Duodenal mucosa (tissue), 2 donors: ENCODE data around the gene LRMDA.
"Not testable (repeated sequence)": the region's sequence is repeated elsewhere in the genome, so short reads cannot be mapped to it uniquely, and the experiment has no call there.

Experiments
- H3K27ac ChIP-seq: one replicate; pipeline ENCODE4 v1.7.0; 2013; ENCODE audit warnings: low read depth, low read length
- H3K27me3 ChIP-seq, 2 donors: one replicate each; pipeline ENCODE4 v1.7.0; 2013; ENCODE audit warnings: low read length in 2 of 2, control low read depth in 1 of 2; ENCODE audit not compliant: insufficient read depth in 2 of 2, control insufficient read depth in 1 of 2
- H3K36me3 ChIP-seq, 2 donors: one replicate each; pipeline ENCODE4 v1.7.0; 2013; ENCODE audit warnings: low read length in 2 of 2, control low read depth in 1 of 2; ENCODE audit not compliant: insufficient read depth in 2 of 2, control insufficient read depth in 1 of 2
- H3K4me1 ChIP-seq, 2 donors: one replicate each; pipeline ENCODE4 v1.7.0; 2013; ENCODE audit warnings: low read length in 2 of 2, control low read depth in 1 of 2; ENCODE audit not compliant: insufficient read depth in 2 of 2, control insufficient read depth in 1 of 2
- H3K4me3 ChIP-seq, 2 donors: one replicate each; pipeline ENCODE4 v1.7.0; 2013; ENCODE audit warnings: low read length in 2 of 2, low read depth in 1 of 2
- H3K9ac ChIP-seq, 2 donors: one replicate each; pipeline ENCODE4 v1.7.0; 2013; ENCODE audit warnings: low read length in 2 of 2, low read depth in 1 of 2
- H3K9me3 ChIP-seq, 2 donors: one replicate each; pipeline ENCODE4 v1.7.0; 2013; ENCODE audit warnings: low read length in 2 of 2, control low read depth in 1 of 2; ENCODE audit not compliant: control insufficient read depth in 1 of 2

LRMDA gene

GRCh38 chr10:75761289-75761688 is 329.9 kb downstream of the LRMDA start:
- Histone ChIP-seq H3K9ac (no peak overlapping the region), H3K4me1 (no peaks in the 10 kb centered on the region), H3K27ac (no peak overlapping the region), H3K36me3 (no peaks in the 10 kb centered on the region), H3K27me3 (no peaks in the 10 kb centered on the region), H3K4me3 (no peak overlapping the region), H3K9me3 (no peaks in the 10 kb centered on the region)

- Histone ChIP-seq H3K36me3 (no peaks in the 10 kb centered on the region), H3K9me3 (no peaks in the 10 kb centered on the region), H3K9ac (no peak overlapping the region), H3K4me1 (no peaks in the 10 kb centered on the region), H3K4me3 (no peak overlapping the region), H3K27me3 (no peaks in the 10 kb centered on the region), H3K27ac (no peak overlapping the region)
Measured at GRCh38 chr10:75762431-75762802, 331.0 kb downstream of the LRMDA start.

- Histone ChIP-seq H3K4me3 (no peak overlapping the region), H3K9ac (no peak overlapping the region), H3K9me3 (no peaks in the 10 kb centered on the region), H3K4me1 (no peaks in the 10 kb centered on the region), H3K36me3 (no peaks in the 10 kb centered on the region), H3K27me3 (no peaks in the 10 kb centered on the region), H3K27ac (no peak overlapping the region)
Measured at GRCh38 chr10:75763652-75764051, 332.2 kb downstream of the LRMDA start.

- Histone ChIP-seq H3K27me3 (no peaks in the 10 kb centered on the region), H3K4me3 (no peak overlapping the region), H3K9ac (no peak overlapping the region), H3K27ac (no peak overlapping the region), H3K9me3 (no peaks in the 10 kb centered on the region), H3K4me1 (no peaks in the 10 kb centered on the region), H3K36me3 (no peaks in the 10 kb centered on the region)
Measured at GRCh38 chr10:75764974-75765788, 333.8 kb downstream of the LRMDA start.

GRCh38 chr10:75765789-75766096 is 334.3 kb downstream of the LRMDA start:
- H3K27me3 ChIP-seq, result no peaks in the 10 kb centered on the region
- no peaks in the 10 kb centered on the region for H3K36me3 ChIP-seq
- no peak overlapping the region for H3K9ac ChIP-seq
- H3K4me1 ChIP-seq, result no peaks in the 10 kb centered on the region
- H3K9me3 ChIP-seq, result no peaks in the 10 kb centered on the region
- no peak overlapping the region for H3K27ac ChIP-seq
- H3K4me3 ChIP-seq, result no peak overlapping the region

- Histone ChIP-seq H3K27me3 (no peaks in the 10 kb centered on the region), H3K4me3 (no peak overlapping the region)
Measured at GRCh38 chr10:75766106-75766505, 334.7 kb downstream of the LRMDA start.

GRCh38 chr10:75766752-75767151 is 335.3 kb downstream of the LRMDA start:
- H3K4me3 ChIP-seq, H3K27ac ChIP-seq, H3K9ac ChIP-seq, H3K9me3 ChIP-seq, H3K36me3 ChIP-seq, H3K4me1 ChIP-seq, H3K27me3 ChIP-seq: not testable (repeated sequence)

More at GRCh38 chr10:75766106-75766505, 334.7 kb downstream of the LRMDA start:
- no peaks in the 10 kb centered on the region for H3K4me1 ChIP-seq
- H3K9ac ChIP-seq, result no peak overlapping the region
- H3K9me3 ChIP-seq, result no peaks in the 10 kb centered on the region
- no peaks in the 10 kb centered on the region for H3K36me3 ChIP-seq
- no peak overlapping the region for H3K27ac ChIP-seq

GRCh38 chr10:75770626-75771081 is 339.2 kb downstream of the LRMDA start:
- no peaks in the 10 kb centered on the region for H3K9me3 ChIP-seq
- H3K9ac ChIP-seq, result no peak overlapping the region
- no peak overlapping the region for H3K27ac ChIP-seq
- no peak overlapping the region for H3K4me3 ChIP-seq
- no peaks in the 10 kb centered on the region for H3K27me3 ChIP-seq
- peaks cover 8 to 14% of the 10 kb centered on the region in 2 donors for H3K4me1 ChIP-seq
- no peaks in the 10 kb centered on the region for H3K36me3 ChIP-seq

GRCh38 chr10:75771606-75772005 is 340.2 kb downstream of the LRMDA start:
- Histone ChIP-seq H3K27ac (peak overlapping the region; percentile 5), H3K4me1 (peaks cover 8 to 14% of the 10 kb centered on the region in 2 donors), H3K9ac (peak overlapping the region; percentile 15 to 44), H3K27me3 (no peaks in the 10 kb centered on the region), H3K36me3 (no peaks in the 10 kb centered on the region), H3K4me3 (peak overlapping the region; percentile 68 to 77), H3K9me3 (no peaks in the 10 kb centered on the region)

GRCh38 chr10:75772153-75772887 is 340.9 kb downstream of the LRMDA start:
- Histone ChIP-seq H3K27me3 (no peaks in the 10 kb centered on the region), H3K9me3 (no peaks in the 10 kb centered on the region), H3K4me3 (peak overlapping the region; percentile 68 to 77), H3K36me3 (no peaks in the 10 kb centered on the region), H3K9ac (peak overlapping the region; percentile 15 to 44), H3K4me1 (peaks cover 8 to 21% of the 10 kb centered on the region in 2 donors), H3K27ac (peak overlapping the region; percentile 22)
